Stimulated activated CD4-positive, alpha-beta T cell treated with anti-CD3 and anti-CD28 coated beads, TNF-alpha, amount 100 ng/mL, for 24 hours (primary cell): Measurements from ENCODE around the gene PAQR4.
A peak's percentile ranks its signal among the peaks of the same experiment; 100 is the strongest.

ENCODE experiments used
- DNase-seq, 3 experiments: peaks; one replicate each; pipeline ENCODE4 v3.0.0-alpha.2; 2020; ENCODE audit warnings: low read depth in 3 of 3

PAQR4 gene

DNA sequence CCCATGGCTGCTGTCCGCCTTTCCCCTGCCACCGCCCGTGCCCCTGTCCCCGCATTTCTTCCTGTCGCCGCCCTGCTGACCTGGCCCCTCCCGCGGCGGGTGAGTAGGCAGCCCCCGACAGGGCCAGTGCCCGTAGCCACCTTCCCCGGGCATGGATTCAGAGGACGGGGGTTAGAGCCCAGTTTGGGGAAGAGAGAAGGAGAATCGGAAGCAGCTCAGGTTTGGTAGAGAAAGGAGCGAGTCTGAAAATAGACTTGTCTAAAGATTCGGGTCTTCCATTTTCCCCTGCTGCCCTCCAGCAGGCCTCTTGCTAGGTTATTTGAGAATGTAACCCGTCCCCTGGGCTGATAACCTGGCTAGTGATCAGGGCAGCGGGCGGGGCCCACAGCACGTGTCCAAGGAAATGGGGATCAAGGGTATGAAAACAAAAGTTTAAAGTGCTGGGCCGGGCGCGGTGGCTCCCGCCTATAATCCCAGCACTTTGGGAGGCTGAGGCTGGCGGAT is 35.7 kb downstream of the PAQR4 start:
- DNase-seq = no peak

GRCh38 chr16:3007059-3007956 is 38.2 kb downstream of the PAQR4 start:
- no peak for DNase-seq

DNA sequence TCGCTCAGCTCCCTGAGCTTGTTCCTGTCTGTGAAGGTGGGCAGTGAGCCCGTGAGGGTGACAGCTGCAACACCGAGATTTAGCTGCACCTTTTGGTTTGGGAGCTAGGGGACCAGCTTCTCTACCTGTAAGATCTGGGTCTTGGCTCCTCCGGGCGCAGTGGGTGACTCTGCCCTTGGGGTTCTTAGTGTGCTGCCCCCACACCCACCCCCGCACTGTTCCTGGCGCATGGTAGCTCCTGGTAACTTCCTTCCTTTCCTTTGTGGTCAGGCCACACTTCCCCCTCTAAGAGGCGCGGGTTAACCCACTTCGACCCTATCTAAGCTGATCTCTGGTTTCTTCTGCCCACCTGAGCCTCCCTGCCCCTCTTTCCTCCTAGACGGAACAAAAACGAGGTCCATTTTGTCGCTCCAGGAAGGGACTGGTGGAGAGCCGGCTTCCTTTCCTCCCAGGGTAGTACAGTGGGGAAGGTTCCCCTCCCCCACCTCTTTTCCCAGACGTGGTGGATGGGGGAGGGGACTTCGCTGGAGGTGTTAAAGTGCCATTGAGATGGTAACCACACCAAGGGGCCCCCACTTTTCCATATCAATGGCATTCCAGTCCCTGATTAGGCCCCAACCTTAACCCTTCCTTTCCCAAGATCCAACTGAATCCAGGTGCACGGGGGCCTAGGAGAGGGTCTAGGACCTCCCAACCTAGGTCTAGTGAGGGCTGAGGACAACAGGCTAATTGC is 39.0 kb downstream of the PAQR4 start:
- no peak for DNase-seq

GRCh38 chr16:3008690-3009037 is 39.5 kb downstream of the PAQR4 start:
- DNase-seq = no peak

DNA sequence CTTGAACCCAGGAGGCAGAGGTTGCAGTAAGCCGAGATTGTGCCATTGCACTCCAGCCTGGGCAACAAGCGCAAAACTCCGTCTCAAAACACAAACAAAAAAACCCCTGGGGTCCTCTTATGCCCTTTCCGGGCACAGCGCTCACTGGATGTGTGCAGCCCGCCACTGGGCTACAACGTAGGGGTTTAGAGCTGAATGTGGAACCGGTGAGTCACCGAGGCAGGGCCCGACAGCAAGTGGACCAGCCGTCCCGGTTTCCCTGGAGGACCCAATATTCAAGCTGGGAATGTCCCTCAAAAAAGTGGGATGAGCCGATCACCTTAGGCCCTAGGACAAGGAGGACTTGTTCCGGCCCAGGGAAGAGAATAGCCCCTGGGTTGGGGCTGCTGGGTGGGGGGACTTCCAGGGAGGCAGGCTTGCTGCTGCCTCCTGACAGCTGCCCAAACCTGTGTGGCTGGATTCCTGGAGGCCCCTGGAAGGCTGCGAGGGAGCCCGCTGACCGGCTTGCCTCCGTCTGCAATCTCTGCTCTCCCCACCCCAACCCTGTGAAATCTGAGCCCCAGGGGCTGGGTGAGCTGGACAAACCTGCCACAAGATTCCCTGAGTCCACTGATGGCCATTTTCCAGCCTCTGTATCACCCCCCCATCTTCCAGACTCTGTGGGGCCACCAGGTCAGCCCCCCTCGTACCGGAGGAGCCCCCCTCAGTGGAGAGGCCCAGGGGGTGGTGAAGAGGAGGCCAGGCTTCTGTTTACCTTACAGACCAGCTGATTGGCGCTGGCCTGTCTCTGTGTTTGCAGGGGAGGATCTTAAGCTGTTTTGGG is 40.6 kb downstream of the PAQR4 start:
- no peak for DNase-seq

- DNase-seq = no peak
These were observed 41.4 kb downstream of the PAQR4 start for GRCh38 chr16:3010510-3010909.

DNA sequence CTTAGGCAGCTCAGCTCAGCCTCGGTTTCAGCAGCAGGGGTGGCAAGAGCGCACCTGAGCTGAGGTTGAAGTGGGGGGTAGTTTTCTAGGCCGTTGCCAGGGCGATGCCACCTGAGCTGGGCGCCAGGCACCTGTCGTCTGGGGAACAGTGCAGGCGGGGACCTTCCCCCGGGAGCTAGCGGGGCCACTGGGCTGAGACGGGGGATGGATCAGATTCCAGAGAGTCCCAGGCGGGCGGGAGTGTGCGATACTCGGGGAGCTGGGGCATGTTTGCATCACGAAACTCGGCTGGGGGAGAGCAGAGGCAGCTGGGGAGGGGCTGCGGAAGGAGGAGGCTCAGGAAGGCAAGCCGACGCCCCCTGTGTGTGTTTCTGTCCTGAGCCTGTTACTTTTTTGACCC is 43.1 kb downstream of the PAQR4 start:
- no peak for DNase-seq

DNA sequence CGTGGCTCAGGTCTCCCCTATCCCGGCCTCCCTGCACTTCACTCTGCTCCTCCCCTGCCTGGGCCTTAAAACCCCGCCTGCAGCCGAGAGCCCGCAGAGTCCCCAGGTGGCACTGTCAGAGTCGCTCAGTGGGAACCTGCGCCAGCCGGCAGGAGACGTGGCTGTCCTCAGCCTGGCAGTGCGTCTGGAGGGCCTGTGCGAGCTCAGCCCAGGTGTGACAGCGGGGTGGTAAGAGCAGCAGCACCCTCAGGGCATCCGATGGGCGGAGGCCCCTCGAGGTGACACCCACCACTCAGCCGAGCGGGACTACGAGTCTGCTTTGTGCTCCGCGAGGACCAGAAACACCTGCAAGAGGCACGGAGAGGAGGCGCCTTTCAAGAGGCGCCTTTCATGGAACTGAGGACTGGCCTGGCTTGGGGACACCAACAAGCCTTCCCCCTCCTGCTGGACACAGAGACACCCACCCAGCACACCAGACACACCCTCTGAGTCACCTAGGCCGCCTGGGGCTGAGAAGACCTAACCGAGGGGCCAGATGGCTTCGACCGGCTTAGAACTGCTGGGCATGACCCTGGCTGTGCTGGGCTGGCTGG is 43.8 kb downstream of the PAQR4 start, which contains the start of gene CLDN9:
Gene CLDN9, plus strand, starts transcription at position 96 of the 593 bp plus-strand sequence. Its CDS starts 440 bp downstream, at position 536.
- no peak for DNase-seq

- no peak for DNase-seq
These were observed 44.4 kb downstream of the PAQR4 start for GRCh38 chr16:3013491-3013951.

DNA sequence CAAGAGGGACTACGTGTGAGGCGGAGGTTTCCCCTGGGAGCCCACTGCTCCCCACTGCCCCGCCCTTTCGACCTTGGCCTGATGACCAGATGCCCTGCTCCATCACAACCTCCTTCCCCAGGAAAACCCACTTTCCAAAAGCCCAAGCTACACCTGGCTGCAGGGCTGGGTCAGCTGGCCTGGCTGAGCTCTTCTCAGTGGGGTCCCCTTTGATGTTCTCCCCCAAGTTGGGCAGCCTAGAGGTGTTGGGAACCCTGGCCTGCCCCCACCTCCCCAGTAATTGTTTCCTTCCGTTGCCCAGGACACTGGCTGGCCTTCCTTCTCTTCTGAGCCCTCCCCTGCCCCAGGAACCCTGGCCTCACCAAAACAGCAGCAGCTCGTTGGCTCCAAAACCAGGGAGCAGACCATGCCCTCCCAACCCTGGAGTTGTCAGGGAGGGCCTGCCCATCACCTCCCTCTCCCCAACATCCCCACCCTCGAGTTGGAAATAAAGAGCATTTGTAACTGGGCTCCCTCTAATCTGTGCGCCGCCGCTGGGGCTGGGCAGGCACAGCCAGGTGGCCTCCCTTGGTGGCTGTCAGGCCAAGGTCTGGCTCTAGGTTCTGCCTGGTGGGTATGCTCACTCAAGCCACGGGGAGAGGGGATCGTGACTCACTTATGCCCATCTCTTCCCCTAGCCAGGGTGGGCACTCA is 45.0 kb downstream of the PAQR4 start:
- no peak for DNase-seq

DNA sequence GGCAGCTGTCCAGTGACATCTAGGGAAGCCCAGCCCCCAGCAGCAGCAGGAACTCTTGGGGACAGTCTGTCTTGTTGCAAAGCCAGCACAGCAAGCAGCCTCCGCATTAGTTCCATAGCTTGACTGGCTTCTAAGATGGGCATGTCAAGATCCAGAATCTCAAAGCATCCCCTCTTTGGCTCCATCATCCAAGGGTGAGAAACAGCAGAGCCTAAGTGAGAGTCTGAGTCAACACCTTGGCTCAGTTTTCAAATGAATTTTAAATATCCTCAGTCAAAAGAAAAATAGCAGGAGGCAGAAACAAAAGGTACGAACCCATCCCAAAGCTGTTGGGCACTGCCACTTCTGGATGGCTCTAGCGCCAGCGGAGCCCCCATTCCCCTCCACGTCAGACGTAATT is 45.8 kb downstream of the PAQR4 start:
- no peak for DNase-seq

DNA sequence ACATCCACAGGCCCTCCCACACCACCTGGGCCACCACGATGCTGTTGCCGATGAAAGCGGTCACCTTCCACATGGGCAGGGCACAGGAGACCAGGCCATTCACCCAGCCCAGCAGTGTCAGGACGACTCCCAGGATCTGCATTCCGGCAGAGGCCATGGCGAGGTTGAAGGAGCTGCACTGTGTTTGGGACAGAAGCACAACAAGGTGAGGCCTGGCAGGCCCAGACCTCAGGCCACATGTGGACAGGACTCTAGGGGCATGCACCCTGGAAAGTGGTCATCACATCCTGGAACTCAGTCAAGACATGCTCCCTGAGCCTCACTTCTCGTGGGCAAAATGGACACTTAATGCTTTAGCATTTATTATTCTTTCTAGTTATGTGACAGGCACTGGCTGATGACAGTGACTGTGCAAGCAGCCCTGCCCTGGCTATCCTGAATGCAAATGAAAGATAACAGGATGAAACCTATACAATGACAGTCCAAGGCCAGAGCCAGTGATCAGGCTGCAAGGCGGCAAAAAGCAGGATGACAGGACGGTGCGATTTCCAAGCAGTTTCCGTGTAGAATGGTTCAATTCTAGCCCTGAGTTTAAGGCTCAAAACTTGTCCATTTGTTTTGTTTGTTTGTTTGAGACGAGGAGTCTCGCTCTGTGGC is 46.8 kb downstream of the PAQR4 start:
- no peak for DNase-seq

DNA sequence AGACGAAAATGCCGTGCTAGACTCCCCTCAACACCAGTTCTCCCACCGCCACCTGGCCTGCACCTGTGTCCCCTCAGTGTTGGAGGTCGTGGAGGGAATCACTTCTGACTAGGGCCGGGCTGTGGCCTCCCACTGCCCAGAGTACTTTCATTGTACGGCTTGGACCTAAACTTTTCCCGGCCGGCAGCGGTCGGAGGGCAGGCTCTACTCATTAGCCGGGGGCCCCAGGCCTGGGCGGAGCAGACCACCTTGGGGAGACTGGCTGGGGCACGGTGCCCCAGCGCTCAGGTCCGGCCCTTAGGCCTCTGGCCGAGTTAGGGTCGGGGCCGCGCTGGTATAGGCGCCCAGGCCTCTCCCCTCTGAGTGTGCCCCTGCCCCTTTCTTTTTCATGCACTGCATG is 48.2 kb downstream of the PAQR4 start:
- no peak for DNase-seq

DNA sequence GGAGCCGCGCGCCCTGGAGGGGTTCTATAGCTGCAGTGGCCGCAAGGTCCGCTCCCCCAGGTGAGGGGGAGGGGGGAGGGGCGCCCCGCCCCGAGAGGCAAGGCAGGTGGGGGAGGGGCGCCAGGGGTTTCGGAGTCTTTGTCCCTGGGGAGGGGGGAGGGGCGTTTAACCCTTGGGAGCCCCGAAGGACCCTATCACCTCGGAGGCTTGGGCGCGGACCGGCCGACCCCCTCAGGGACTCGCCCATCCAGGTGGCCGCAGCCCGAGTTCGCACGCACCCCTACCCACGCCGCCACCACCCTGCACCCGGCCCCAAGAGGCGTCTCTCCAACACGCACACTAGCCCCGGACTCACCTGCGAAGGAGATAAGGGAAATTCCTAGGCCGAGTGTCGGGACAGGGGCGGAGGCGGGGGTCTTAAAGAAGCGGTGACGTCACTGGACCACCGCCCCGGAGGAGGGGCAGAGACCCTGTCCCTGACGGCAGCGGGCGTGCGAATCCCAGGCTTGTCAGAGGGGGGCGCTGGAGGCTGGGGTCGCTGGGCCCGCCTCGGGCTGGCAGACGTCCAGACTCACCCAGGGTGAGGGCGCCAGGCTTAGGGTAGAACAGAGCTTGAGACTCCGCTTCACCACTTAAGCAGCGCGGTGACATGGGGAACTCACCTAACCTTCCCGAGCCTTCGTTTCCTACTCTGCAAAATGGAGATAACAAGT is 48.8 kb downstream of the PAQR4 start, which contains the start of gene CLDN6:
Gene CLDN6, minus strand, starts transcription at position 390 of the 713 bp plus-strand sequence. CDS start 2,162 bp downstream, outside the sequence.
- peak in 1 of 3 experiments; percentile 37 for DNase-seq

DNA sequence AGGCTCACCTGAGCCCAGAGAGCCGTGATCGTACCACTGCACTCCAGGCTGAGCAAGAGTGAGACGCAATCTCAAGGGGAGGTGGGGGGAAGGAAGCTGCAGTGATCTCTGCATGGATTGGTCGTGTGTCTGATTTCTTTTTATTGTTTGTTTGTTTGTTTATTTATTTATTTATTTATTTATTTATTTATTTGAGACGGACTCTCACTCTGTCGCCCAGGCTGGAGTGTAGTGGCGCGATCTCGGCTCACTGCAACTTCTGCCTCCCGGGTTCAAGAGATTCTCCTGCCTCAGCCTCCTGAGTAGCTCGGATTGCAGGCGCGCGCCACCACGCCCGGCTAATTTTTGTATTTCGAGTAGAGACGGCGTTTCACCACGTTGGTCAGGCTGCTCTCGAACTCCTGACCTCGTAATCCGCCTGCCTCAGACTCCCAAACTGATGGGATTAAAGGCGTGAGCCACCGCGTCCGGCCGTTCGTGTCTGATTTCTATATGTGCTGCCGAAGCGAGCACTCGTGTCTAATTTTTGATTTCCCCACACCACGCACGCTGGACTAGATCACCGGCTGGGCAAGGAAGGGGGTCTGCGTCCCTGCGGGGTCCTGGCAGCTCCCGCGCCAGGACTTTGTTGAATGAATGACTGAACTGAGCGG is 50.6 kb downstream of the PAQR4 start:
- no peak for DNase-seq

- peak in 1 of 3 experiments; percentile 71 for DNase-seq
These were observed 51.1 kb downstream of the PAQR4 start, which contains the start of gene TNFRSF12A for GRCh38 chr16:3020247-3020603. Gene TNFRSF12A, plus strand, starts transcription at chr16:3020368. Its CDS starts 30 bp downstream, at chr16:3020398.

- peak in 1 of 3 experiments; percentile 50 for DNase-seq
These were observed 51.7 kb downstream of the PAQR4 start for GRCh38 chr16:3020604-3021448.
